Astrocyte of the cerebellum (primary cell): ENCODE results near the gene IKZF1.

Experiments used
- DNase-seq: peaks from one replicate; pipeline ENCODE4 v3.0.0-alpha.2; 2011; ENCODE audit warnings: low read depth
- H3K4me3 ChIP-seq: 2 replicates; pipeline ENCODE4 v1.5.1; 2011; ENCODE audit warnings: mild to moderate bottlenecking, low read depth, low read length, moderate library complexity
- in situ Hi-C: cut with HindIII; loops from 2 replicates; pipeline ENCODE4 v1.10.0; 2017; ENCODE audit warnings: low sequenced_read_pairs
- TF ChIP-seq, protein P1 (sequence below): IDR thresholded peaks from 2 replicates; pipeline ENCODE4 v1.5.1; 2012; ENCODE audit warnings: low read length, low read depth, moderate library complexity, mild to moderate bottlenecking; ENCODE audit errors: missing control alignments

IKZF1 gene

GRCh38 chr7:50431722-50432305, 127.3 kb downstream of the IKZF1 start:
- H3K4me3 ChIP-seq = no peak overlapping the region
- TF ChIP-seq, protein P1, sequence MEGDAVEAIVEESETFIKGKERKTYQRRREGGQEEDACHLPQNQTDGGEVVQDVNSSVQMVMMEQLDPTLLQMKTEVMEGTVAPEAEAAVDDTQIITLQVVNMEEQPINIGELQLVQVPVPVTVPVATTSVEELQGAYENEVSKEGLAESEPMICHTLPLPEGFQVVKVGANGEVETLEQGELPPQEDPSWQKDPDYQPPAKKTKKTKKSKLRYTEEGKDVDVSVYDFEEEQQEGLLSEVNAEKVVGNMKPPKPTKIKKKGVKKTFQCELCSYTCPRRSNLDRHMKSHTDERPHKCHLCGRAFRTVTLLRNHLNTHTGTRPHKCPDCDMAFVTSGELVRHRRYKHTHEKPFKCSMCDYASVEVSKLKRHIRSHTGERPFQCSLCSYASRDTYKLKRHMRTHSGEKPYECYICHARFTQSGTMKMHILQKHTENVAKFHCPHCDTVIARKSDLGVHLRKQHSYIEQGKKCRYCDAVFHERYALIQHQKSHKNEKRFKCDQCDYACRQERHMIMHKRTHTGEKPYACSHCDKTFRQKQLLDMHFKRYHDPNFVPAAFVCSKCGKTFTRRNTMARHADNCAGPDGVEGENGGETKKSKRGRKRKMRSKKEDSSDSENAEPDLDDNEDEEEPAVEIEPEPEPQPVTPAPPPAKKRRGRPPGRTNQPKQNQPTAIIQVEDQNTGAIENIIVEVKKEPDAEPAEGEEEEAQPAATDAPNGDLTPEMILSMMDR = no peak
- in situ Hi-C loops = no loop called here
- no peak for DNase-seq

DNA sequence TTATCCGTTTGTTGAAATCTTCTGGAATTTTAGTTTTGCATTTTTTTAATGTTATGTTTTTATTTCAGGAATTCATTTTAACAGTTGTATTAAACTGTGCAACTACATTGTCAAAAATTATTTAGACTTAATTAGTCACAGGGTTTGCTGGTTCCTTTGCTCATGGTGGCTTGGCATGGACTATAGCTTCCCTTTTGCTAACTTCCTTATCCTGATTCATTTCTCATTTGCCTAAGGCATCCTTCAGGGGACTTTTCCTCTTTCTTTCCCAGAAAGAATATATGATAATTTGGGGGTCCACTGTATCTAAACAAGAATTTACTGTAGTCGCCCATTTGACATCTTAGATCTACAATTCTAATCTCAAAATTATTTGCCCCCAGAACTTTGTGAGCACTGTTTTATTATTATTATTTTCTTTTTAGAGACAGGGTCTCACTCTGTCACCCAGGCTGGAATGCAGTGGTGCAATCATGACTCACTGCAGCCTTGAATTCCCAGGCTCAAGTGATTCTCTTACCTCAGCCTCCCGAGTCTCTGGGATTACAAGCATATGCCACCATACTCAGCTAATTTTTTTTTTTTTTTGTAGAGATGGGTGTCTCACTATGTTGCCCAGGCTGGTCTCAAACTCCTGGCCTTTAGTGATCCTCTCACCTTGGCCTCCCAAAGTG, 131.8 kb downstream of the IKZF1 start:
- H3K4me3 ChIP-seq = no peak overlapping the region
- TF ChIP-seq, protein P1 = no peak
- in situ Hi-C loops = no loop called here
- DNase-seq = peak; percentile 37

DNA sequence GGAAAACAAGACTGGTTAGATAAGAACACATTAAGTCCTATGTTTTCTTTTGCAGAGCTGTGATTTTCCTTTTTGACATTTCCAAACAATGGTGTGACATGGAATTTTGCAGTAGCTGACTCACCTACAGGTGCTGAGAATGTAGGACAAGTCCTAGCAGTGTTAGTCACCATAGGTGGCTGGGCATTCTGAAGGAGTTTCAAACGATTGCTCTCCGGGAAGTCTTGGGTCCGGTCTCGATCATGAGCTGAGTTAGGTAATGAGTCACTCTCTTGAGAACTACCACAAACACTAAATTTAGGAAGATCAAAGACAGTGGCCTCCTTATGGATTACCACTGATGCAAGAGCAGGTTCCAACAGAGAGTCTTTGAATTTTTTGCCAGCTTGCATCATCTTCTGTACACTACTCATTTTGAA, 142.0 kb downstream of the IKZF1 start:
- TF ChIP-seq, protein P1 = no peak
- peak; percentile 90 for DNase-seq
- no peak overlapping the region for H3K4me3 ChIP-seq
- in situ Hi-C loops = no loop called here

GRCh38 chr7:50448823-50449222, 144.3 kb downstream of the IKZF1 start:
- TF ChIP-seq, protein P1 = no peak
- no peak overlapping the region for H3K4me3 ChIP-seq
- in situ Hi-C loops = no loop called here
- no peak for DNase-seq

- DNase-seq = peak; percentile 6
- TF ChIP-seq, protein P1 = no peak
- H3K4me3 ChIP-seq = peak overlapping the region; percentile 48
- in situ Hi-C loops = no loop called here
Measured at GRCh38 chr7:50449501-50449880, 145.0 kb downstream of the IKZF1 start.

DNA sequence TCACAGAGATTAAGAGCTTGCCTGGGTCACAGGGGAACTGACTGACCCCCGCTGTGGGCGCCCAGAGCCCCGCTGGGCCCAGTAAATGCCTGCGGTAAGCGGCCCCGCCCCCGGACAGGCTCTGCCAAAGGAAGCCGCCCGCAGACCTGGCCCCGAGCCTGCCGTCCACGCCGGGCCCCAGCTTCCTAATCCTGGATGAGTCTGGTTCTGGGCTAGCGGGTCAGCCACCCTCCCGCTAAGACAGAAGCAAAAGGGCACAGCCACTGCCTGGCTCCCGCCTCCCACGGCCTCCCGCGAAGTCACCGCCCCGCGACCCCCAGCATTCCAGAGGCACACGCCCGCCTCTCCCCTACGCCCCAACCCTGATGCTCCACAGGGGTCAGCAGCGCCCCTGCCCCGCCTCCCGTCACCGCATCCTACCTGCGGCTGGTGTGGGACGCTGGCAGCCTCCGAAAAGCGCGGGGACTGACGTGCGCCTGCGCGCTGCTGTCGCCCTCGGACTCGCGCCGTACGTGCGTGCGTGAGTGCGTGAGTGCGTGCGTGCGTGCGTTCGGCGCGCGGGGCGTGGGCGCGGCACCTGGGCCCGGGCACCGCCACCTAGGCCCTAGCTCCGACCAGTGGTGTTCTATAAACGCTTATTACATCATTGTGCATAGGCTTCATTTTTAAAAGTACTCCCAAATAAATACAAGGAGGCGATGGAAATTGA, 145.5 kb downstream of the IKZF1 start, which contains the start of gene FIGNL1:
Gene FIGNL1 (minus strand): TSS at position 470 of the 709 bp plus-strand sequence. CDS start 3,063 bp downstream, outside the sequence.
- peak within 1 kb of the TSS; percentile 48 for H3K4me3 ChIP-seq
- peak; percentile 65 for DNase-seq
- in situ Hi-C loops = no loop called here
- TF ChIP-seq, protein P1 = no peak
